NK-92 (cell line): ENCODE results near the gene AGBL3.
"Not testable (repeated sequence)": the region's sequence is repeated elsewhere in the genome, so short reads cannot be mapped to it uniquely, and the experiment has no call there.

ENCODE experiments used
- DNase-seq: peaks from one replicate; lab custom pipeline; 2025; ENCODE audit not compliant: unreplicated experiment; lab: John Stamatoyannopoulos, UW

Gene AGBL3

DNA sequence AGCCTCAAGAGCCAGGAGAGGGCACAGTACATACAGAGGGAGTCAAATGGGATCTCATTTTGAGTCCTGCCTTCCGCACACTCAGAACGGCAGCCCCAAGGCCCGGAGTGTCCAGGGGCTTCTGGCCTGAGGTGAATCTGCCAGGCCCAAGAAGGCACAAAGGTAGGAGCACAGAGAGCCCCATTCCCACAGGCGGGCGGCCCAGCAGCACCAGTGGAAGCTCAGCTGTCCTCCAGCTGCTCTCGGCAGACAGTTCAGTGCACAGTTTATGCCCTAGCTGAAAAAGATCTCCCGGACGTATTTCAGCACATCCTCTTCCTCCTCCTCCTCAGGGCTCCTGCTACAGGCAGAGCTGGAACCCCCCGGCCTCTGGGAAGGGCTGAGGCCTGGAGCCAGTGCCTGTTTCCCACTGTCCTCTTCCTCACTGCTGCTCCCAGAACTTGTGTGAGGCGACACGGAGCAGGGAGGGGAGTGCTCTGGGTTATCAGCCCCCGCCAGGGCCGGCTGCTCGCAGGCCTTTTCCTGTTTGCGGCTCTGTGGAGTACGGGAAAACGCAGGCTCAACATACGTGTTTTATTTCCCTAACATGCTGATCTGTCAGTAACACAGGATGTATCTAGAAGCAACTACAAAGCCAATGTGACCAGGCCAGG, 180.2 kb downstream of the AGBL3 start:
- DNase-seq: no peak

DNA sequence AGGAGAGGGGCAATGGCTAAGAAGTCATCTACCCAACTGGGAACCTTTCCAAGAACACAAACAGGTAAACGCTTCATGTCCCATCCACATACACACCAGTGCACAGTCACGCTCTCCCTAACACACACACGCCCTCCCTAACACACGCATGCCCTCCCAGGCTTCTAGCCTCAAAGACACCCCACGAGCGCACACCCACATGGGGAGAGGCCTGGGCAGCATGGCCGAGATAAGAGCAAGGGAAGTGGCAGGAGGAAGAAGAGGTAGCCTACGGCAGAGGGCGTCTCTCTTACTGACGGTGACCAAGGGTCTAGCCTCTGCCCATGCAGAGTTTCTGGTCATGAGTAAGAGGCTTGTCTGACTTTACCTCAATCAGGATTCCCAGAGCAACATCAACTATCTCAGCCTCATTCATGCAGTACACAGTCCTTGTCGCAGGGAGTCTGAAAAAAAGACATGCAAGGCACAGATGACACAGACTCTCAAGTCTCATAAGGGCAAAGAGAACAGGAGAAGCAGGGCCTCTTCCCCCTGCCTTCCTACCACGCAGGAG, 181.1 kb downstream of the AGBL3 start:
- no peak for DNase-seq

- DNase-seq: no peak
Observed at GRCh38 chr7:135168001-135168400, 181.7 kb downstream of the AGBL3 start.

DNA sequence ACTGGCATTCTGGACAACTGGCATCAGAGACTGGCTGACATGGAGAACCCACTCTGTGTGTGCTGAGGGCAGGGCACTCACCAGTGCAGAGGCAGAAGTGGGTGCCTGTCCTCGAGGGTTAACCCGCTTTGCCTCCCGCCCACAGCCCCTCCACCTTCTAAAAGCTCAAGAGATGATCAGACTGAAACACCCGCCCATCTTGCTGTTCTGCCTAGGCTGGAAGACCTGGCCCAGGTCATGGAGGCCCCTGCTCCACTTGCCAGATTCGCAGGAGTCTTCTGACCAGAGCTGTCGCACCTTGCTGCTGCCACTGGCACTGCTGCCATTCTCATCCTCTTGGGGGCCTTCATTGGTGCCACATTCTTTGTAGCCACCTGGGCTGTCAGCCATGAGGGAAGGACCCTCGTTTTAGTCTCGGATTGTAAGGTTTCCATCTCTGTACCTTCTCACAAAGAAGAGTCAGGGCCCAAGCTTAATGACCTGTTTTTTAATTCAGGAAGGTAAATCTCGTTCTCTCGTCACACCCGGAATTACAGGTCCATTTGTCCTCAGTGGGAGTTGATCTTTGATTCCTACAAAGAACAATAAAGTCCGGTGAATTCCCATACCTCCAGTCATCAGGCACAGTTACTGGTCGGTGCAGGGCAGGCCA, 182.3 kb downstream of the AGBL3 start:
- no peak for DNase-seq

DNA sequence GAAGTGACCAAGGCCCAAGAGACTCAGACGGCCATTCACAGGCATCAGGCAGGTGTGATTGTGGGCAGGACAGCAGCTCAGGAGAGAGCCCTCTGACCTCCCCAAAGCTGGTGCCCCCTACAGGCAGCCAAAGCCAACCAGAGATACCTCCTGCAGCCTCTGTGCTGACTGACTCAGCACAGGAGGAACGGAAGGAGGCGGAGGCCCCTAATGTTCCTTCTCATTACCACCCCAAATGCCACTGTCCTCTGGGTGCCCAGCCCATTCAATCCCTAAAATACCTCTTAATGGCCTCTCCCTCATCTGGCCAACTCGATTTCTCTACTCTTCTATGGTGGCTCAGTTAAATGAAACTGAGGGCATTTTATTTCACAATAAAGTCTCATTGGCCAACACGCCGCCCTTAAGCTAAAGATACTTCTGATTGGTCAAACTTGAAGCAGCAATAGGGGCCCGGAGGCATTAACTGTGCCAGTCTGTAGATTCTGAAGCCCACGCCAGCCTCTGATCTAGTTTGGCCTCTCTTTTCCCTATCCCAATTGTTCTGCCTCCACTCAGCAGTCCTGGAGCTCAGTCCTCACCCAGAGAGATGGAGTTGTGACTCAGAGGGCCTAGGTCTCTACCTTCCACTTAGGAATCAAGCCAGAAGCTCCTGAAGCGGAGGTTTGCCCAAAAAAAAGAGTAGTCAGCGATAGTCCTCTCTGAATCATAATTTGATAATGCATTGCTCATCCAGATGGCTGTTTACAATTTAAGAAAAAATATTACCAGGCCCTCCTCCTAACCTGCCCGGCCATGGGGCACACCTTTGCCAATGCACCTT, 183.0 kb downstream of the AGBL3 start:
- no peak for DNase-seq

DNA sequence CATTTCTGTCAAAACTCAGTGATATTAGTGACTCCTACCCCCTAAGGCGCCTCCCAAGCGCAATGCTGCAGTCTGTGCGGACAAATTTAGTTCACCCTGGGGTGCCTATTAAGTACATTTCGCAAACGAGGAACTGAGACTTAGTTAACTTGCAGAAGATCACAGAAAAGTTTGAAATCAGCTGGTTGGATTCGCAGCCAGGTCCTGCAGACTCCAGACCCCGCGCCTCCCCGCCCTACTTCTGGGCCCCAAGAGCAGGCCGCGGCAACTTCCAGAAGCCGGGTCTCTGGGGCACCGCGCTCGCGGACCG, 183.6 kb downstream of the AGBL3 start:
- no peak for DNase-seq

DNA sequence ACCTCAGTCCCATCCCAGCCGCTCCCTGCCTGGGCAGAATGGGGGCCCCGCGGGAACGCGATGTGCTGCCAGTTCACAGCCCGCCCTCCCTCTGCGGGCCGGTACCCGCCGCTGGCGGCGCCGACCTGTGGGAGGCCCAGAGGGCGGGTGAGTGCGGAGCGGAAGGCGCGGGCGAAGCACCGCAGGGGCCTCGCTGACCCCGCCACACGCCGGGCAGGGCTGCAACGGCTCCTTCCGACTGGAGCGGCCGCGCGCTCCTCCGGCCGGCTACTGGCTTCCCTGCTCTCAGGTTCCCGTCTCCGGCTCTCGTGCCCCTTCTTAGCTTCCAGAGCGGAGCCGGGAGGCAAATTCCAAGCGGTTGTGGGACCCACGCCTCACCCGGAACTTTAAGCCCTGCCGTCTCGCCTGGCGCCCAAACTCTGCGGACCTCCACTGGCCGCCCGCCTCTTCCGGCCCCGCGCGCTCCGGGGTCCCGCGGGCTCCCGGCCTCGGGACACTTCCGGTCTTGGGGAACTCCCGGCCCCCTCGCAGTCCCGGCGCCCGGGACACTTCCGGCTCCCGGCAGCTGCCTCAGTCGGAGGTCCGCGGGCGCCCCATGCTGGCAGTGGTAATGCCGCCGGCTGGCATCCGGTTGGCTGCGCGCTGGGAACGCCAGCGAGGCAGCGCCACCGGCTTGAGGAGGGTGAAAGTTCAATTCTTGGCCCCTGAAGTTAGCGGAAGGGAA, 184.1 kb downstream of the AGBL3 start, which contains the start of gene CYREN:
Gene CYREN (minus strand): TSS at position 434 of the 724 bp plus-strand sequence. CDS start 1,785 bp downstream, outside the sequence.
- peak; percentile 39 for DNase-seq

DNA sequence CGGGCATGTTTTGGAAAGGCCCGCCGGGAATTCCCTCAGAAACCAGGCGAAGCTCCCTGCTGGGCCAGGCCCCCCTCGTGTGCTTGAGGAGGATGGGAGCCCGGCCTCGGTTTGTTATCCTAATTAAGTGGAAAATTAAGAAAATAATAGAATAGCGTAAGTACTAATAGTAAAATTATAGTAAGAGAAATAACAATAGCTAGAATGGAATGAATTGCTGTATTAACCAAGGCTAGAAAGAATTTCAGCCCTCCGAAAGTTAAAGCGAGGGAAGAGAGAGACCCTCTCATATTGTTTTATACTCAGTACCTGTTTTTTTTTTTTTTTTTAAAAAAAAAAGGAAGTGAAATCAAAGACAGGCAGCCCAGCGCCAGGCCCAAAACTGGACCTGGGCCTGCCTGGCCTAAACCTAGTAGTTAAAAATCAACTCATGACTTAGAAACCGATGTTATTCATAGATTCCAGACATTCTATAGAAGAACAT, 184.7 kb downstream of the AGBL3 start:
- not testable (repeated sequence) for DNase-seq

GRCh38 chr7:135171581-135172291, 185.4 kb downstream of the AGBL3 start:
- DNase-seq: not testable (repeated sequence)

DNA sequence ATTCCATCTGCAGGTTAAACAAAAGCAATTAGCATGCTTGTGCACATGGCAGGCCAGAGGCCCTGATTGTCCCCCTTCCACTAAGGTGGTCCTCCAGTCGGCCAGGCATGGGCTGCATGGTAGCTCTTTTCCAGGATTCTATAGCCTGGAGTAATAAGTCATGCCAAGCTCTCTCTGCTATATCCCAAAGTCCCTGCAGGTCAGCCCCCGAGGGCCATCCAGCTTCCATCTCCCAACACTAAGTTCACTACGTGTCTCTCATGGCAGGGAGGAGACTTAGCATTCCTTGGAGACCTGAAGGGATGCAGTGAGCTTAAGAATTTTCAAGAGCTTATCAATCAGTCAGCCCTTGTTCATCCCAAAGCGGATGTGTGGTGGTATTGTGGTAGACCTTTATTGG, 187.6 kb downstream of the AGBL3 start:
- DNase-seq: not testable (repeated sequence)

DNA sequence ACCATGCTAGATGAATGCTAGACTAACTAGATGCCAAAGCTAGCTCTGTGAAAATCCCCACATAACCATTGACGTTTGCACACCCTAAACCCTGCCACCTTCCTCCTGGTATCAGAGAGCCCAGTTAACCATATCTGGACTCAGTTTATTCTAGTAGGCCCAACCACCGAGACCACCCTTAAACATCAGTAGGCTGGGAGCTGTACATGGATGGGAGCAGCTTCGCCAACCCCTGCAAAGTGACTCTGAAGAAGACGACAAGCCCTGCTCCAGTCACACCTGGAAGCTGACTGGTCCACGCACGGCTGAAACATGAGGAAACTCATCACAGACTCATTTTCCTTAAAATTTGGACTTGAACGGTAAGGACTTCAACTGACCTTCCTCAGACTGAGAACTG, 188.6 kb downstream of the AGBL3 start:
- DNase-seq: no peak

DNA sequence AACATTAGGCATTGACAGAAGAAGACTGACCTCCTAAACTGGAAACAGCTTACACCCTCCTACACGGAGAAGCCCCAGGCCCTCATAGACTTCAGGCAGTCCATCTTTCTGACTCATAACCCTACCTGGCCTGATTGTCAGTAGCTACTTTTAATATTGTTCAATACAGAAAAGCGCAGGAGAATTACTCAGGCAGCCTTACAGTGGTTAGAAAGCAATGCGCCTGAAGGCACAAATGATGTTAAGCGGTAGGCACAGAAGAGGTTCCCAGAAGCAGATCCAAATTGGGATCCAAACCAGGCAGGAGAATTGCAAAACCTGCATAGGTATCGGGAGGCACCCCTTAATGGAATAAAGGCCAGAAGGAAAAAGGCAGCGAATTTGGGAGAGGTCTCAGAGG, 189.6 kb downstream of the AGBL3 start:
- no peak for DNase-seq

- DNase-seq: no peak
Observed at GRCh38 chr7:135177028-135177696, 190.9 kb downstream of the AGBL3 start.

DNA sequence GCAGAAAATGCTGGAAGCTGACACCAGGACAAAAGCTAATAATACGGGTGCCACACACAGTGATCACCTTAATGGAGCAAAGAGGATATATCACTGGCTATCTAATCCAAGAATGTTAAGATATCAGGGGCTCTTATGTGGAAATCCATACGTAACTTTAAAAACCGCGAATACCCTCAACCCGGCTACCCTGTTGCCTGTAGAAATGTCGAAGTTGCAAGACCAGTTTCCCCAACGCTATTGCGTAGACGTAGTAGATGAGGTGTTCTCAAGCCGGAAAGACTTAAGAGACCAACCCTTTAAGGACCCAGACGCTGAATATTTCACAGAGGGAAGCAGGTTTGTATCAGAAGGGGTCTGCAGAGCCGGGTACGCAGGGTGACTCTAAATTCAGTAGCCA, 192.1 kb downstream of the AGBL3 start:
- DNase-seq: no peak

DNA sequence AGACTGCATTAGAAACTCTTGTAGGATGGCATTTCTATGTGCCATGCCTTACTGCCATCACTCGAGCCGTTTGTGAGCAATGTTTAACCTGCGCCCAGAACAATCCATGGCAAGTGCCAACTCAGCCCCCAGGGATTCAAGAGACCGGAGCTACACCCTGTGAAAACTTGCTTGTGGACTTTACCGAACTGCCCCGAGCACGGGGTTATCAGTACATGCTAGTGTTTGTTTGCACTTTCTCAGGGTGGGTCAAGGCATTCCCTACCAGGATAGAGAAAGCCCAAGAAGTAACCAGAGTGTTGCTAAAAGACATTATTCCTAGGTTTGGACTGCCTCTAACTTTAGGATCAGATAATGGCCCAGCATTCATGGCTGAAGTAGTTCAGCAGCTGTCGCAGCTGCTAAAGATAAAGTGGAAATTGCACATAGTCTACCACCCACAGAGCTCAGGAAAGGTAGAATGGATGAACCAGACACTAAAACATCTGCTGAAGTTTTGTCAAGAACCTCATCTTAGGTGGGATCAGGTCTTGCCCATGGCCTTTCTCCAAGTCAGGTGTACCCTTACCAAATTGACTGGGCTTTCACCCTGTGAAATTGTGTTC, 193.1 kb downstream of the AGBL3 start:
- DNase-seq: no peak

- no peak for DNase-seq
Observed at GRCh38 chr7:135180122-135180521, 193.8 kb downstream of the AGBL3 start.

GRCh38 chr7:135181261-135181928, 195.1 kb downstream of the AGBL3 start:
- DNase-seq: no peak

- DNase-seq: no peak
Observed at GRCh38 chr7:135181929-135182678, 195.8 kb downstream of the AGBL3 start.
